CD1c-positive myeloid dendritic cell (primary cell): ENCODE data around the gene CACNA1I.

Experiments used
- DNase-seq: peaks from one replicate; pipeline ENCODE4 v3.0.0-alpha.2; 2016; ENCODE audit errors: extremely low spot score

The CACNA1I gene

GRCh38 chr22:39568278-39568981 is 2.1 kb upstream of the CACNA1I start:
- DNase-seq, result no peak

- DNase-seq, result no peak
Observed at GRCh38 chr22:39569066-39569465, 1.5 kb upstream of the CACNA1I start.

GRCh38 chr22:39570226-39570625 is 327 bp upstream of the CACNA1I start:
- DNase-seq, result no peak

- DNase-seq, result no peak
Observed at GRCh38 chr22:39571538-39571937, 985 bp downstream of the CACNA1I start.

GRCh38 chr22:39574779-39575551 is 4.4 kb downstream of the CACNA1I start:
- DNase-seq, result no peak

GRCh38 chr22:39575552-39575825 is 4.9 kb downstream of the CACNA1I start:
- no peak for DNase-seq

GRCh38 chr22:39576027-39576426 is 5.5 kb downstream of the CACNA1I start:
- no peak for DNase-seq

- DNase-seq, result no peak
Observed at GRCh38 chr22:39577366-39577765, 6.8 kb downstream of the CACNA1I start.

GRCh38 chr22:39577900-39578299 is 7.3 kb downstream of the CACNA1I start:
- no peak for DNase-seq

- DNase-seq, result no peak
Observed at GRCh38 chr22:39580006-39580441, 9.5 kb downstream of the CACNA1I start.

GRCh38 chr22:39580795-39581194 is 10.2 kb downstream of the CACNA1I start:
- DNase-seq, result no peak

GRCh38 chr22:39581303-39581702 is 10.8 kb downstream of the CACNA1I start:
- no peak for DNase-seq

- no peak for DNase-seq
Observed at GRCh38 chr22:39583066-39583667, 12.6 kb downstream of the CACNA1I start.

GRCh38 chr22:39589875-39590274 is 19.3 kb downstream of the CACNA1I start:
- DNase-seq, result no peak

- no peak for DNase-seq
Observed at GRCh38 chr22:39592081-39593065, 21.8 kb downstream of the CACNA1I start.

- DNase-seq, result no peak
Observed at GRCh38 chr22:39593066-39593930, 22.7 kb downstream of the CACNA1I start.

- no peak for DNase-seq
Observed at GRCh38 chr22:39593931-39594285, 23.4 kb downstream of the CACNA1I start.

- DNase-seq, result no peak
Observed at GRCh38 chr22:39594411-39594810, 23.9 kb downstream of the CACNA1I start.

- no peak for DNase-seq
Observed at GRCh38 chr22:39595622-39596172, 25.1 kb downstream of the CACNA1I start.

GRCh38 chr22:39596601-39597000 is 26.0 kb downstream of the CACNA1I start:
- DNase-seq, result no peak
